HepG2 (cell line): ENCODE measurements around the gene TNFSF10. TPM values are rescaled to one million over a fixed set of nuclear protein-coding genes. Genes with fewer than 3 reads are reported as not detected.

Experiments used
- ARHGAP35 ChIP-seq: sonication (generic); formaldehyde crosslinking; IDR thresholded peaks from 2 replicates; pipeline ENCODE4 v1.9.0; 2022; ENCODE audit warnings: mild to moderate bottlenecking, inconsistent platforms, moderate library complexity, missing genetic modification reagents, borderline replicate concordance
- ARID5B ChIP-seq: IDR thresholded peaks from 2 replicates; pipeline ENCODE4 v1.4.0; 2020; ENCODE audit warnings: mild to moderate bottlenecking, missing genetic modification reagents
- CEBPB ChIP-seq: IDR thresholded peaks from 2 replicates; pipeline ENCODE4 v1.6.1; 2011; ENCODE audit warnings: low read depth, low read length, improper control_type of control experiment, borderline replicate concordance
- CEBPG ChIP-seq: IDR thresholded peaks from 2 replicates; pipeline ENCODE4 v1.6.1; 2016
- EHMT2 ChIP-seq: fragments of 200-600 bp; sonication (generic); IDR thresholded peaks from 2 replicates; pipeline ENCODE4 v1.7.0; 2017; ENCODE audit warnings: antibody characterized with exemption, low read depth, low read length, borderline replicate concordance
- FOXK1 ChIP-seq: sonication (generic); formaldehyde crosslinking; IDR thresholded peaks from 2 replicates; pipeline ENCODE4 v1.4.0; 2020; ENCODE audit warnings: low read depth, missing genetic modification reagents, borderline replicate concordance
- HBP1 ChIP-seq: IDR thresholded peaks from 2 replicates; pipeline ENCODE4 v1.6.1; 2016; ENCODE audit warnings: low read depth, control low read depth
- HNF4A ChIP-seq: sonication (generic); formaldehyde crosslinking; IDR thresholded peaks from 2 replicates; pipeline ENCODE4 v1.4.0; 2020; ENCODE audit warnings: missing genetic modification reagents
- IKZF5 ChIP-seq: IDR thresholded peaks from 2 replicates; pipeline ENCODE4 v1.6.1; 2018; ENCODE audit warnings: missing genetic modification reagents, mild to moderate bottlenecking, missing compliant biosample characterization
- MBD4 ChIP-seq: IDR thresholded peaks from 2 replicates; pipeline ENCODE4 v1.6.1; 2012; ENCODE audit warnings: low read length, inconsistent platforms, borderline replicate concordance
- PHB2 ChIP-seq: fragments of 450-650 bp; IDR thresholded peaks from 2 replicates; pipeline ENCODE4 v1.6.1; 2018; ENCODE audit not compliant: partially characterized antibody
- RAD21 ChIP-seq: fragments of 450-650 bp; formaldehyde crosslinking; IDR thresholded peaks from 2 replicates; pipeline ENCODE4 v1.5.0; 2020; ENCODE audit warnings: mild to moderate bottlenecking
- RFX5 ChIP-seq: IDR thresholded peaks from 2 replicates; pipeline ENCODE4 v1.6.1; 2011; ENCODE audit warnings: low read depth, low read length, improper control_type of control experiment
- SMAD9 ChIP-seq: sonication (generic); formaldehyde crosslinking; IDR thresholded peaks from 2 replicates; pipeline ENCODE4 v1.5.1; 2020; ENCODE audit warnings: mild to moderate bottlenecking, missing genetic modification reagents
- SNRNP70 ChIP-seq: fragments of 200-400 bp; formaldehyde crosslinking; IDR thresholded peaks from 2 replicates; pipeline ENCODE4 v1.6.1; 2017; ENCODE audit warnings: mild to moderate bottlenecking, low read depth, low read length, moderate library complexity
- SOX6 ChIP-seq, 2 experiments: fragments of 450-650 bp in 1 of 2; sonication (generic) in 1 of 2; formaldehyde crosslinking in 1 of 2; IDR thresholded peaks; 2 replicates each; pipeline versions ENCODE4 v1.4.0 to v1.6.1; 2017 to 2020; ENCODE audit warnings: antibody characterized with exemption in 1 of 2, mild to moderate bottlenecking in 1 of 2, missing genetic modification reagents in 1 of 2
- SUZ12 ChIP-seq: fragments of 150-350 bp; IDR thresholded peaks from 2 replicates; pipeline ENCODE4 v1.6.1; 2014; ENCODE audit warnings: low read depth, low read length
- ZNF10 ChIP-seq: sonication (generic); formaldehyde crosslinking; IDR thresholded peaks from 2 replicates; pipeline ENCODE4 v1.4.0; 2020; ENCODE audit warnings: mild to moderate bottlenecking, low read depth, missing genetic modification reagents, borderline replicate concordance
- ZNF138 ChIP-seq: sonication (generic); formaldehyde crosslinking; IDR thresholded peaks from 2 replicates; pipeline ENCODE4 v1.5.0; 2020; ENCODE audit warnings: mild to moderate bottlenecking, low read depth, missing genetic modification reagents
- ZNF468 ChIP-seq: sonication (generic); formaldehyde crosslinking; IDR thresholded peaks from 2 replicates; pipeline ENCODE4 v1.8.0; 2022; ENCODE audit warnings: mild to moderate bottlenecking, moderate library complexity, missing genetic modification reagents
- ZNF704 ChIP-seq: sonication (generic); formaldehyde crosslinking; IDR thresholded peaks from 2 replicates; pipeline ENCODE4 v1.8.1; 2023; ENCODE audit warnings: mild to moderate bottlenecking, inconsistent platforms, moderate library complexity, missing genetic modification reagents, borderline replicate concordance
- polyA plus RNA-seq, 8 experiments: library from polyadenylated mRNA; depleted of rRNA in 3 of 8; stranded (reverse) in 7 of 8; unstranded in 1 of 8; fragments of >200 nt; fragmentation: Illumina TruSeq in 4 of 8; extraction: Trizol in 4 of 8; gene quantifications; 2 replicates each; pipeline versions ENCODE4 v1.2.1 to v1.2.3, GENCODE V29; 2011 to 2016; ENCODE audit warnings: low read depth in 4 of 8, missing spikeins in 1 of 8, mixed read lengths in 1 of 8; ENCODE audit not compliant: insufficient read depth in 1 of 8
- total RNA-seq, 5 experiments: library from RNA; depleted of rRNA; stranded (reverse); fragments of >200 nt; fragmentation: Illumina TruSeq; extraction: Trizol; gene quantifications; 2 replicates each; pipeline ENCODE4 v1.2.3, GENCODE V29; 2016; ENCODE audit warnings: low read depth in 1 of 5
- TF ChIP-seq, protein P1 (sequence below): IDR thresholded peaks from 2 replicates; pipeline ENCODE4 v1.6.1; 2016

TNFSF10 gene
- total and polyA plus RNA-seq, 2 of the 13 experiments (the other 11 are each of a cell fraction or from before 2014, with no cell fraction given): 8.4 to 9.9 TPM

DNA sequence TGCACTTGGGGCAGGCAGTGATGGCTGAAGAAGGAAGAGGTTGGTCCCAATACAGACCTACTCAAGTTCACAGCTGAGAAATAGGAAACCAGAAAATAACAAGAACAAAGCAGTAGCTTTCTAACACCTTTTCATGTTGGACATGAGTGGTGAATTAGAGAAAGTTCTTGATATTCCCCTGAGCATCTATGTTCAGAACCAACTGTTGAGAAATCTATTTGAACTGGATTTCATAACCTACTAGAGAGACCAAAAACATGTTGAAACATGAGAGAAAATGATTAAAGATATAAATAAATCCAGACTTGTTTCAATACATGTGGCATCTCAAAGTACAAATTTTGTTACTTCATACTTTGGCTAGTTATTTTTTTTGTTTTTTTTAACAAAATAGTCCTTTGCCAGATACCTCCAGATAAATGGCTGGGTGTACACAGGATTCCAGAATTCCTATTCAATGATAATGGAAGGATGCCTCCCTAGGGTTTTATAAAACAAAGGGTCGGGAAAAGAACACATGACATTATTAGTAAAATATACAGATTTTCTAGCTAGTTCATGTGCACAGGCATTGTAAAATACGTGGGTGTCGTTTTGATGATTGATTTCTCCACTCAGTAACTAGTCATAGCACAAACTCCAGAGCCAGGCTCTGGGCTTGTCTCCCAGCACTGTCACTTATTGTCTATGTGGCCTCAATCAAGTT lies 34.4 kb upstream of the TNFSF10 start (continued):
- TF ChIP-seq MBD4 (no peak), ZNF704 (CRISPR knock-in tag) (no peak), SMAD9 (CRISPR knock-in tag) (no peak), SUZ12 (no peak), ZNF138 (CRISPR knock-in tag) (no peak), ZNF468 (CRISPR knock-in tag) (no peak), PHB2 (no peak), CEBPB (peak; percentile 56; the same call in 1 of the 2 replicates), ARHGAP35 (no peak), SOX6 (IDR thresholded peaks at IDR 0.05) (no peak), SOX6 (CRISPR knock-in tag; IDR thresholded peaks at IDR 0.05) (peak; percentile 32; the same call in 1 of the 2 replicates), RAD21 (CRISPR knock-in tag) (no peak), SNRNP70 (no peak), ARID5B (CRISPR knock-in tag) (0 out of 2 replicates have a peak, but pooled peaks have one; percentile 19), RFX5 (no peak), IKZF5 (CRISPR knock-in tag) (no peak), CEBPG (CRISPR knock-in tag) (peak; percentile 27), HBP1 (CRISPR knock-in tag) (no peak), FOXK1 (CRISPR knock-in tag) (no peak), ZNF10 (CRISPR knock-in tag) (no peak), HNF4A (CRISPR knock-in tag) (0 out of 2 replicates have a peak, but pooled peaks have one; percentile 22), EHMT2 (no peak)
- TF ChIP-seq, protein P1, sequence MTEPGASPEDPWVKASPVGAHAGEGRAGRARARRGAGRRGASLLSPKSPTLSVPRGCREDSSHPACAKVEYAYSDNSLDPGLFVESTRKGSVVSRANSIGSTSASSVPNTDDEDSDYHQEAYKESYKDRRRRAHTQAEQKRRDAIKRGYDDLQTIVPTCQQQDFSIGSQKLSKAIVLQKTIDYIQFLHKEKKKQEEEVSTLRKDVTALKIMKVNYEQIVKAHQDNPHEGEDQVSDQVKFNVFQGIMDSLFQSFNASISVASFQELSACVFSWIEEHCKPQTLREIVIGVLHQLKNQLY: no peak
